Vagina (tissue), 2 donors: ENCODE measurements around the gene AGPAT1.

Source experiments
- CTCF ChIP-seq, 3 experiments: fragments of 450-650 bp in 2 of 3; fragments of 200-600 bp in 1 of 3; sonication (generic) in 1 of 3; IDR thresholded peaks; one replicate each; pipeline ENCODE4 v1.5.1; 2017 to 2019; ENCODE audit warnings: antibody characterized with exemption in 3 of 3, mild to moderate bottlenecking in 2 of 3, moderate library complexity in 2 of 3
- POLR2A ChIP-seq, 2 donors: fragments of 450-650 bp; IDR thresholded peaks; one replicate each; pipeline ENCODE4 v1.6.1; 2017; ENCODE audit warnings: antibody characterized with exemption in 2 of 2, mild to moderate bottlenecking in 2 of 2, moderate library complexity in 2 of 2
- POLR2AphosphoS5 ChIP-seq, 2 donors: sonication (generic); formaldehyde crosslinking; IDR thresholded peaks; one replicate each; pipeline ENCODE4 v1.9.0; 2017; ENCODE audit warnings: antibody characterized with exemption in 2 of 2, mild to moderate bottlenecking in 2 of 2, low read depth in 1 of 2; ENCODE audit not compliant: insufficient read depth in 1 of 2

GRCh38 chr6:32148289-32149091, 27.4 kb downstream of the AGPAT1 start:
- TF ChIP-seq POLR2A (IDR thresholded peaks at IDR 0.05): no peak
- TF ChIP-seq CTCF (IDR thresholded peaks at IDR 0.05): no peak
- no peak for TF ChIP-seq POLR2AphosphoS5 (IDR thresholded peaks at IDR 0.05; ENCODE audit: insufficient read depth in 1 of 2, low read depth in 1 of 2)
